GM18861 (cell line): ENCODE measurements around the gene DEPP1.

Experiments
- ATAC-seq: cut with Tn5 transposase; IDR thresholded peaks from one replicate; pipeline ENCODE4 v1.9.1; 2021; ENCODE audit not compliant: unreplicated experiment

The DEPP1 gene

DNA sequence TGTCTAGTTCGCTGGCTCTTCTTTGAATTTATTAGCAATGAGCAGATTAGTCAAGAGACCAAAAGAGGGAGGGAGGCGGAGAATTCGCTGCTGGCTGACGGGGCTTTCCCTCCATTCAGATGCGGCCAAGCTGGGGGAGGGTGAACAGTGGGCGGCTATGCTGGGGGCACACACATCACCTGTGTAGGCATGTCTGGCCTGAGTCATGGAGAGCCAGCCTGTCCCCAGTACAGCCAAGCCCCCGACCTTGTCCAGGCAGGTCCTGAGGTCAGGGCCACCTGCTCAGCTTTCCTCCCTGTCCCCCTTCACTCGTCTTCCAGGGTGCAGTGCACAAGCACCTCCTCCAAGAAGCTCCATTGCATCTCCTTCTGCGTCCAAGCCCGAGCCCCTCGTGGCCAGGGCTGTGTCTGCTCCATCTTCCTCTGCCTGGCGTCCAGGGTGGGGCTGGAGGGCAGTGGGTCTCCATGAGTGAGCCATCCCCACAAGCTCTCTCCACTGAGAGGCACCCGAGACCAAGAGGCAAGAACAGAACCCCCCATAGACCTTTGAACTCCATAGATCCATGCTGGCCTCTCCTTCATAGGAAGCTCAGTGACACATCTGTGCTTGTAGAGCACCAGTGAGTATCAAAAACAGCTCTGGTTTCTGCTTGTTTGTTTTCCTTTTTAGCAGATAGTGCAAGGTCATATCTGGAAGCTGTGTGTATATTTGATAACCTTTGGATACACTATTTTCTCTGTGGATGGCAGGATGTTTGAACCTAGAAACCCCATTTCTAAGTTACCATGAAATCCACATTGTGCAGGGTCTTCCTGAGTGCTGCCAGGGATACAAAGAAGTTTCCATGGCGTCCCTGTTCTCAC, 1.9 kb upstream of the DEPP1 start:
- no peak for ATAC-seq

DNA sequence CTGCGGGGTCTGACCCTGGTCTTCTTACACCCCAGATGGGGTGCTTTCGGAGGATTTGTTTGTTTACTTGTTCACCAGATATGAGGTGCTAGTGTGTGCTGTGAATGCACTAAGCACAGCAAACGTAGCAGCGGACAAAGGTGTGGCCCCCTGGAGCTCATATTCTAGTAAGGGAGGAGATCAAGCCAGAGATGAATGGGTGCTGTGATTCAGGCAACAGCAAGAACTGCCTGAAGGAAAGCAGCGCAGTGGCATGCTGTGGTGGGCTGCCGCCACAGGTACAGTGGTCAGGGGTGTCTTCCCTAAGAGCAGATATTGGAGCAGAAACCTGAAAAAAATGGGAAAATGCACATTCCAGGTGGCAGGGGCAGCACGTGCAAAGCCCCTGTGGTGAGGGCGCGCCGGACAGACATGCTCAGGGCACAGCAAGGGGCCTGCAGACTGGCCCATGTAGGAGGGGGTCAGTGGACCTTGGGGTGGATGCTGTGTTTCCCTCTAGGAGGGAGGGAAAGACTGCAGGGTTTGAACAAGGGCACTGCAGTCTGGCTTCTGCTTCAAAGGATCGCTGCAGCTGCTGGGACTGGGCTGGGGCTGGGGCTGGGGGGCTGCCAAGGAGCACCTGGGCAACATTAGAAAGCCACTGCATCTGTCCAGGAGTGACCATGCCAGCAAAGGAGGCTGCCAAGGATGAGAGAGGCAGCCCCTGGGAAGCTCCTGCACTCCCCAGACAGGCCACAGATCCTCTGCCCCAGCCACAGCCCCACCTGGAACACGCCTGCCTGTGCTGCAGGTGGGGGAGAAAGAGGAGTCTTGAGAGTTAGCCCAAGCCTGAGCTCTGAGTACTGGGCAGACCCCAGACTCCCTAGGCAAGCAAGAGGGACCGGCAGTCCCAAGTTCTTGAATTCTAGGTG, 927 bp upstream of the DEPP1 start:
- ATAC-seq = no peak

DNA sequence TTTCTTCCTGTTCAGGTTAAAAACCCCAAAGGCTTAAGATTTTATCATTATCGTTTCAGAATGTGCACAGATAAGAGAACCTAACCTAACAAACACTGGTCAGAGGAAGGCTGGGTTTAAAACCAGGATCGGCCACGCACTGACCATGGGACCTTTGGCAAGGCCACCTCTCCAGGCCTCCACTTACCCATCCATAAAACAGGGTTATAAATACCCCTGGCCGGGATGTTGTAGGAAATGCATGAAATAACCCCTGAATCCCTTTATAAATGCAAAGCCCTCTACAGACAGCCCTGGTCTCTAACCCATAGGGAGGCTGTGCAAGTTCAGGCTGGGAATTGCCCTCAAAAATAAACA, 418 bp downstream of the DEPP1 start:
- no peak for ATAC-seq

DNA sequence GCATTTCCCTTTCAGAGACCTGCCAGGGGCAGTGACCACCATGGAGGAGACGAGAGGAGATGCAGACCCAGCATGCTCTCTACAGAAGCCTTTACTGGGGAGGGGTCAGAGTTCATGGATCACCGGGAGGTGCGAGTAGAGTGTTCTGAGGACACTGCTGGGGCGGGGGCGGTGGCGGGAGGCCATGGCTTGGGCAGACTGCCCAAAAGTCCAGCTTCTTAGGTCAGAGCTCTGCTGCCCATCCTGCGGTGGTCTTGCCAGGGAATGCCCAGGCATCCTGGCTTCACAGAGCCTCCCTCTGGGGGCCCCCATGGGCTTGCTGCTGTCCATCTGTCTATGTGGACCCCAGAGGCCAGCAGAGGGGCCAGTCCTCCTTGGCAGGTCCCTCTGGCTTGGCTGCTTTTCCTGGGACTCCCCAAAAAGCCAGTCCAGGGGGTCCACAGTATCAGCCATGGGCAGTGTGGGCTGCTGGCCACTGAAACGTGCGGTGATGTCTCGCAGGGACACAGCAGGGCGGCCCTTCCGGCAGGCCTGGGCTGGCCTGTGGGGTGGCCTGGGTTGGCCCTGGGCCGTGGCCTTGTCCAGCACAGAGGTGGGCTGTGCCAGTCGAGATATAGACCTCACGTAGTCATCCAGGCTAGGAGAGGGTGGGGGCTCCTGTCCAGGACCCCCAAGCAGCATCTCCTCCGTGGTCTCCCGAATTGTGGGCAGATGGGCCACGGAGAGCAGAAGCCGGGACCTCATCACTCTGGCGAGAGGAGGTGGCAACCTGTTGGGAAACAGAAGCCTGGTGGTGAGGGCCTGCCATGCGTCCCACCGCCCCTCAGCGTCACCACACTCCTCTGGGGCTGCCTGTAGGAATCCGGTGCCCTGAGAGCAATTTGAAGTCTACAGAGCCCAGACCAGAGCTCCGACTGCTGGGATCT, 1.1 kb downstream of the DEPP1 start:
- no peak for ATAC-seq

DNA sequence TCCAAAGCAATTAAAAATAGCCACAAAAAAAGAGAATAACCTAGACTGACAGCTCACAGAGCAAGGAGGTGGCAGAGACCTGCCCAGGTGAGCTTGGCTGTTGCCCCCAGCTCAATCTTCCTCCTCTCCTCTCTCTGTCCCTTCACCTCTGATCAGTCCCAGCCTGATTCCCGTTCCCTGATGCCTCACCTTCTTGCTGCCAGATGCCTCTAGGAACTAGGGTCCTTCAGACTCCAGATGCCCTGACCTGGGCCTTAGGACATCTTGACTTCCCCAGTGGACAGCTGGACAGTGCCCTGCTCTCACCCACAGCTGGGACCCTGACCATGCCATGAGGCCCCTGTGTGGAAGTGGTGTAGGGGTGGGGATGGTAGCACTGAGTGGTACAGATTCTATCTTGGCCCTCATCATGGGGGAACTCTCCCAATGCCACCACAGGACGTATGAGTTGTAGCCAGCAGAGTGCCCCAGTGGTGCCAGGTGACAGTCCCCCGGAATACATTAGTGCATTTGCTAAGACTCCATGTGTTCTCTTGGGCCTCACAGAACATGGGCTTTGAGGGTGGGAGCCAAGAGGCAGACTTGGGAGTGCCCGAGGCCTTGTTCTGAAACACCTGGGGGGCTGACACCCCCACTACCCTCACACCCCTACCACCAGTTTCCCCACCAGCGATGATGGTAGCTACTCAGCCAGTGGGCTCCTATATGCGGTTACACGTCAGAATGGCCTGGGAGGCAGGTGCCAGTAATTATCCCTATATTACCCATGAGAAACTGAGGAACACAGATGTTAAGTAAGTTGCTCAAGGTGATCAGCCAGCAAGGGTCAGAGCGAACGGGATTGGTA, 2.0 kb downstream of the DEPP1 start:
- ATAC-seq = no peak

DNA sequence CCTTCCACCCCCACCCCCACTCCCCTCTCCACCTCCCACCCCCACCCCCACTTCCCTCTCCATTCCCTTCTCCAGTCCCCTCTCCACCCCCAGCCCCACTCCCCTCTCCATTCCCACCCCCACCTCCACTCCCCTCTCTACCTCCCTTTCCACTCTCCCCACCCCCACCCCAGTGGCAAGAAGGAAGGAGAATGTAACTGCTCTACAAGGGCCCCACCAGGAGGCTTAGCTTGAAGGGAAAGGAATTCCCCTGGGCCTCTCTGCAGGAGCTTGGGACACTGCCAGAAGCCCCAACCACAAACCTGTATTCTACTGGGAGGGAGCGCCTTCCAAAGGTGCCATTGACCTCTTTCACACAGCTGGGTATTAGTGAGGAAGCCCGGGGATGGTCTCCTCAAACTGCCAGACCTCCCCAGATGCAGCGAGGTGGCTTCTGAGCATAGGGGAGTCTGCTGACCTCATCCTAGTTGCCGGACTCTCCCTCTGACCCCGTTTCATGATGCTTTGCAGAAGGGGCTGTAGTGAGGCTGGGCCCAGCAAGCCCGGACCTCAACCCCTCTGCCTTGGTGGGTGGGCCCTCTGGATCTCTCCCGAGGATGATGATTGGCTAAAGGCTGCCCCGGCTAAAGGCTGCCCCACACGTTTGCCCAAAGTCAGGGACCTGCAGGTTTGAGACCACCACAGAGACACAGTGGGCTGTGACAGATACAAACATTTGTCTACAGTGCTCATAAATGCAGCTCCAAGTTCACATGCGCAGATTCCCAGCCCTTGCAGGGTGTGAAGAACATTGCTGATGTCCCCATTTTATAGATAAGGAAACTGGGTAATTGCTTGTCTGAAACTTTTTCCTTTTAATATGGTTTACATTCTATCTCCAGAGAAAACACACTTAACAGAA, 2.9 kb downstream of the DEPP1 start:
- ATAC-seq = no peak

DNA sequence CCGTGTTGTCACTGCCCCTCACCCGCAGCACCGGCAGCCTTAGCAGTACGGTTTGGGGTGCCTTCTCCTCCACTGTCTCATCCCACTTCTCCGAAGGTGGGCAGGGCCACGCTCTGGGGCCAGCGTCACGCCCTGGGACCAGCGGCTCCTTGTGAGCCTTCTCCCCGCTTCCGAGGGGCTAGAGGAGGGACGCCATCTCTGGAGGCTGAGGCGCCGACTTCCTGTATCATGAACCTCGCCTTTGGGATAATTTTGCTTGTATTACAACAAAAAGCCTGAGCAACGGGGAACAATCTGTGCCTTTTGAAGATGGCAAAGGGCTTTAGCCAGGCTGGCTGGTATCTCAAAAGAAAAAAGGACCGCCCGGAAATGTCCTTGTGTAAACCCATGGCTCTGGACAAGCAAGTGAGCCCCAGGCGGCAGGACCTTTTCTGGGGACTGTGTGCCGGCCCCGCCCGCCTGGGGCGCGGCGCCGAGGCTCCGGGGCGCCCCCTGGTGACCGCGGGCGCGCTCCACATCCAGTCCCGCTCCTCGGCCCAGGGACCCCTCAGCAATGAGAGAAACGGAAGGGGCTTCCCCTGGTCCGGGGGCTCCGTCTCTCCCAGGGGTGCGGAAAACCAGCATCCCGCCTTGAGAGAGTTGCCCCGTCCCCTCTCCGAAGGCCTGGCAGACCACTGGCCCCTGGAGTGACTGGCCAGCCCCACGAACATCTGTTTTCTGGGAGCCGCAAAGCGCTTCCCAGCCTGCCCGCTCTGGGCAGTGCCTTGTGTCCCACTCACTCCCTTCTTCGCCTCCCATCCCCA, 3.8 kb downstream of the DEPP1 start:
- peak; percentile 62 for ATAC-seq

DNA sequence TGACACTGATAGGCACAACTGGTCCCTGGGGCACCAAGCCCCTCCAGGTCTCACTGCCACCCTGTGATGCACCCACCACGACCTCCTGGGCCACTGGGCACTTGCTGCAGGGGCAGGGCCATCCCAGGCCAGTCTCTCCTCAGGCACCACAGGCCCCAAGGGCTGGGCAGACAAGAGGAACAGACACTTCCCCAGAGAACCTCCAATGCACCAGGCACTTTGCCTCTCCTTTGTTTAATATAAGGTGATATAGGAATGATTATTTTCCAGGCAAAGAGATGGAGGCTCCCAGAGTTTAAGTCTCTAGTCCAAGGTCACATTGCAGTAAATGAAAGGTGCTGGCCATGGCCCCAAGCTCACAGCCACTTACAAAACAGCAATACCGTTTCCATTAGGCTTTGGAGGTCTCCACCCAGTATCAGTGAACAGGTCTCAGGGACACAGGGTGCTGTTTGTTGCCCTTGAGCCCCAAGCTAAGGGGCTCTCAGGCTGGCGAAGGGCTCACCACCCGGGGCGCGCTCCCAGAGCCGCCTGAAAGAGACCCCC, 4.5 kb downstream of the DEPP1 start:
- ATAC-seq = no peak

DNA sequence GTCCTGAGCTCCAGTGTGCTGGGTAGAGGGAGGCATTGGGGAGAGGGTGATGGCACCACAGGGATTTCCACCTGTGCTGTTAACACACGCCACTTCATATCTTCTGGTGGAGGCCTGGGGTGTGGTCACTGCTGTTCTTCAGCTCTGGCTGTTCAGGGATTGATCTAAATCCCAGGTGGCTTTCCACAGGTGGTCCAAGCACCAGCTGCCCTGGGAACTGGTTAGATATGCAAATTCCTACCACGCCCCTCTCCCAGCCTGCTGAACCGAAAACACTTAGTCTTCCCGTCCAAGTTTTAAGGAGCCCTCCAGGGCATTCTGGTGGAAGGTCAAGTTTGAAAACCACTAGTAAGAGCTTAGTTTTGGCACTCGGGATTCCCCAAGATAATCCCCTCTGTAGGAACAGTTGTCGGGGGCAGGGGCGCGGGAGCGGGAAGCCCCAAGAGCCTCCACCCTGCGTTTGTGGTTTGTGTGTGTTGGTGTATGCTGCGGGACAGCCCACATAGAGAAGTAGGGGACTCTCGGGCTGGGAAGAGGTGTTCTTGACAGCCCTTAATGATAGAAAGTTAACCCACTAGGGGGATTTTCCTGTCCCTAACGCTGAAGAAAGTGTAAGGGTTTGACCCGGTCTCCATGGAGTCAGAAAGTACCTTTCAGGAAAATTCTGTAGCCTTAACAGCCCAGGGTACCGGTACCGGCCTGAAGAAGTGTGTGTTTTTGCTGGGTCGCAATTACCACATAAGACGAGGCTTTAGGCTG, 5.1 kb downstream of the DEPP1 start:
- ATAC-seq = no peak

DNA sequence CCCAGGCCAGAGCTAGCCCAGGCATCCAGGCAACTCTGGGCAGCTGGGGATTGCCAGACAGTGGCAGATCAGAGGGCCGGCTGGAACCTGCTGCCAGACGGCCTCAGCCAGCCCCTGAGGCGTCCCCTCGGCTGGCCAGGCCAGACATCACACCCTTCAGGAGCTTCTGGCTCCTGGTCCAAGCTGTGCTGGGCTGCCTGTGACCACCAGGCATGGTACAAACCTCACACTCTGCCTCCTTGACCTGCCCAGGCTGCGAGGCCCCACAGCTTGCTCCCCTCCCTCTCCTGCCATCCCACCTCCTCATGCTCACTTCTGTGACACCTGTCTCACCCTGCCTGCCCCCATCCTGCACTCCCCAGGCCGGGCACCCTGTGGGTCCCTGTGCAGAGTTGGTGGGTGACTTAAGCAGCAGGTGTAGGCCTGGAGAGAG, 5.7 kb downstream of the DEPP1 start:
- no peak for ATAC-seq

DNA sequence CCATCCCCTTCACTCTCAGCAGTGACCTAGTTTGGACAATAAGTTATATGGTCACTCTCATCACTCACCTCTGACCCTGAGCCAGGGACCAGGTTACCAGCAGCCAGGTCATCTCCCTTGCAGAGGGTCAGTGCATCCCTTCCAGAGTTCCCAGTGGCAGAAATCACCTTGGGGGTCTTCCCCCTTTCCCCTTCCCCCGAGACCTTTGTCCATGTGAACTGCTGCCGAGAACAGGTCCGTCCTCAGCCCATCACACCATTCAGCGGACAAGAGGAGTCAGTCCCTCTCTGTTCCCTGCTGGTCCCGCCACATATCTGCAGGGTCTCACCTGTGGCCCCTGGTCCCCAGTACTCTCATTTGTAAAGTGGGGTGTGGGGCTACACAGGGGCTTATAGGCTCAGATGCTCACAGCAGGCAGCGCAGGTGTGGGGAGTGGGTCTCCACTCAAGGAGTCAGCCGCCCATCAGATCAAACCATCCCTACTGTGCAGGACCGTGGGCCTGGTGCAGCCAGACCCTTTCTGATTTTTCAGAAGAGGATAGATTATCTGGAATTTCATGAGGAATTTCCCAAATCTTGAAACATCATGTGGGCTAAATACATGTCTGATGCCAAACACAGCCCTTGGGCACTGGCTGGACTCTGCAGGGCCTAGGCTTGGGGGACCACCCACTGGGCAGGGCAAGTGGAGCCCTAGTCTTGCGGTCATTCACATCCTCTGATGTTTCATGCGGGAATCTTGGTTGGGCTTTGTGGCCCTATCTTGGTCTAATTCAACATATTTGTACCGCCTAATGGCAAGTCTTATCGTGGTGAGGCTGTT, 6.5 kb downstream of the DEPP1 start:
- no peak for ATAC-seq

DNA sequence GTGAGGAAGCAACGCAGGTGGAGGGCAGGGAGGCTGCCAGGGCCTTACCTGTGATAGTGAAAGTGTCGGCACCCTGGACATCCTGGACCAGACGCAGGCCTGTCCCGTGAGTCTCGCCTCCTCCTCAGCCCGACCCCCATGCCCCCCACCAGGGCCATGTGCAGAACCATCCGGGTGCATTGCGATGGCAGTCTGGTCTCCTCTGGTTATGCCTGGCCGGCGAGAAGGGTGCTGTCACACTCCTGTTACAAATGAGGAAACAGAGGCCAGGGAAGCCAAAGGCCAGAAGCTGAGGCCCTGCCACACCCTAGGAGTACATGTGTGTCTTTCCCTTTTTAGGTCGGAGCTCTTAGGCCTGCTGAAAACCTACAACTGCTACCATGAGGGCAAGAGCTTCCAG, 7.2 kb downstream of the DEPP1 start:
- ATAC-seq = no peak

DNA sequence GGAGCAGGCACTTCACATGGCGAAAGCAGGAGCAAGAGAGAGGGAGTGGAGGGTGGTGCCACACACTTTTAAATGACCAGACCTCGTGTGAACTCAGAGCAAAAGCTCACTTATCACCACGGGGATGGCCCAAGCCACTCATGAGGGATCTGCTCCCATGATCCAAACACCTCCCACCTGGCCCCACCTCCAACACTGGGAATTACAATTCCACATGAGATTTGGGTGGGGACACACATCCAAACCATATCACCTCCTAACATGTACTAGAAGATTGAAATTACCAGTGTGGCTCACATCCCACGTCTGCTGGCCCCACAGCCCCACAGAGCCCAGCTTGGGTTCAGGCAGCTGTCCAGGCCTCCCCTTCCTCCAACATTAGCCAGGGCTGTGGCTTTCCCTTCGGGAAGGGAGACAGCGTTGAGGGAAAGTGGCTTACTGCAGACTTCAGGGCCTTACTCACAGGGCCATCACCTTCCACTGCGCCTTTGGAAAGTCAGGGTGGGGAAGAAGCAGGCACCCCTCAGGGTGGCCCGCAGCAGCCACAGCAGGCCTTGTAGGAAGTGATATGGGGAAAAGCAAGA, 7.7 kb downstream of the DEPP1 start:
- ATAC-seq = no peak

DNA sequence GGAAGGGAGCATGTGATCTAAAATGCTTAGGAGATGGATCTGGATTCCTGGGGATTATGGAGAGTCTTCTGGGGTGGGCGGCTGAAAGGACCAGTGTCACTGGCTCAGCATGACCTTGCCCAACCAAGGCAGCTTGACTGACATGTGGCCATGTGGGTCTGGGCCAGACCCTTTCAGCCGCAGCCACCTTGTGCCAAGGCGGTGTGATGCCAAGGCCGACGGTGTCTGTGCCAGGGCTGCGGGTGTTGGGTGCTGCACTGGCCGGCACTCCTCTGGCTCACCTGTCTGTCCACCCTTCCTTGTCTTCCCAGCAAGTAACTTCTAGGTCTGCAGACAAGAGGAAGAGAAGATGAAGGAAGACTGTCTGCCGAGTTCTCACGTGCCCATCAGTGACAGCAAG, 8.8 kb downstream of the DEPP1 start:
- no peak for ATAC-seq

DNA sequence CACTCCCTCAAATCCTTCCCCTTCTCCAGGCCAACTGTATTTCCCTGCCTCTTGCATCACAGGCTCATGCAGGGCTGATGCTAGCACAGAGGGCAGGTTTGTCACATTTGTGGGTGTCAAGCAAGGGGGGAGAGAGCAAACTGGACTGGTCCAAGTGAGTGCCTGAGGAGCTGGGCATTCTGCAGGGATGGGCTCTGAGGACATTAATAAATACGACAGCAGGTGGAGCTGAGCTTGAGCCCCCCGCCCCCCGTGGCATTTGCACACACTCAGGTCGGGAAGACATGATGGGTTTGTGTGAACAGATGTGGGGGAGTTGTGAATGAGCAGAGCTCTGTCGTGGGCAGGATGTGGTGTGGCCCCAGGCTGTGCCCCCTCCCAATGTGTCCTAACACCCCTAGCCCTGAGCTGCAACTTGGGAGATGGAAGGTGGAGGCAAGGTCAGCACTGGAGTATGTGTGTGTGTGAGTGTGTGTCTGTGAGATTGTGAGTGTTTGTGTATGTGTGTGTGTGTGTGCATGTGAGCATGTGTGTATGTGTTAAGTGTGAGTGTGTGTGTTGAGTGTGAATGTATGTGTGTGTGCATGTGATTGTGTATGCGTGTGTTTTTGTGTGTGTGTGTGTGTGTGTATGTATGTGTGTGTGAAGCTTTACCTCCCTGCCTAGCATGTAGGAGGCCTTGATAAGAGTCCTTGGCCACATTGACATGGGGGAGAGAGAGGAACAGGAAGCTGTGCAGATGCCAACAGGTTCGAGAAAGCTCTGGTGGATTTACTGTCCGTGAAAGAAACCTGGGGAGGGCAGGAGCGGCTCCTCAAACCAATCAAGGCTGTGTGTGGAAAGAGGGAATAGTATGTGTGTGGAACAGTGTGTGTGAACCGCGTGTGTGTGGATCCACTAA, 9.9 kb downstream of the DEPP1 start:
- no peak for ATAC-seq
